K562 (cell line): ENCODE results near the gene ZDHHC1. TPM values are rescaled to one million over a fixed set of nuclear protein-coding genes. Genes with fewer than 3 reads are reported as not detected.

Experiments used
- ATAC-seq: fragments of 200-7000 bp; cut with Tn5 transposase; 3 replicates; pipeline ENCODE4 v1.9.1; 2020; ENCODE audit warnings: moderate library complexity
- BruUV-seq: library from RNA; stranded (reverse); fragments of 400-500 nt; replicated peaks from 2 replicates; lab custom pipeline; 2021; lab: Mats Ljungman, UMichigan
- CTCF ChIA-PET: fragments of 300-600 bp; formaldehyde crosslinking; extraction: SDS; loops from one replicate; lab custom pipeline; 2021; ENCODE audit warnings: low intra/inter-chr PET ratio; lab: Yijun Ruan, JAX
- POLR2A ChIA-PET: fragments of 300-600, 350-650 bp; sonication (Branson Sonifier 250); formaldehyde crosslinking; extraction: SDS; loops from one replicate; lab custom pipeline; 2021; ENCODE audit warnings: antibody characterized with exemption, inconsistent platforms; lab: Yijun Ruan, JAX
- DNase-seq, 4 experiments: peaks; one replicate each; pipeline versions ENCODE4 v3.0.0 to v3.0.0-alpha.2; 2011 to 2018; ENCODE audit warnings: low spot score in 3 of 4, mixed read lengths in 3 of 4; ENCODE audit errors: extremely low read depth in 1 of 4
- FAIRE-seq: peaks from 2 replicates; lab custom pipeline; 2011; peaks lifted over from hg19 to GRCh38; lab: Jason Lieb, UNC
- H2AFZ ChIP-seq: 2 replicates; pipeline ENCODE4 v1.6.0; 2011; ENCODE audit warnings: low read depth, low read length, control low read depth, inconsistent platforms
- H3K27ac ChIP-seq: fragments of 200-600 bp; 3 replicates; pipeline ENCODE4 v1.8.0; 2011; ENCODE audit warnings: low read depth, mild to moderate bottlenecking, control low read depth, inconsistent platforms, low read length, moderate library complexity, mixed read lengths; ENCODE audit errors: extremely low read depth
- H3K27me3 ChIP-seq, 2 experiments: fragments of 300-600 bp in 1 of 2; 2 replicates in 1 of 2; 3 replicates in 1 of 2; pipeline versions ENCODE4 v1.6.0 to v1.8.0; 2011; ENCODE audit warnings: inconsistent platforms in 2 of 2, low read length in 2 of 2, mild to moderate bottlenecking in 1 of 2, mixed read lengths in 1 of 2, moderate library complexity in 1 of 2; ENCODE audit not compliant: control insufficient read depth in 2 of 2, insufficient read depth in 2 of 2
- H3K36me3 ChIP-seq: fragments of 300-600 bp; 3 replicates; pipeline ENCODE4 v1.8.0; 2011; ENCODE audit warnings: mild to moderate bottlenecking, low read length, inconsistent platforms; ENCODE audit not compliant: control insufficient read depth, insufficient read depth
- H3K4me1 ChIP-seq, 2 experiments: fragments of 200-600 bp in 1 of 2; replicated peaks in 1 of 2; 2 replicates in 1 of 2; 3 replicates in 1 of 2; pipeline versions ENCODE4 v1.5.1 to v1.8.0; 2011; ENCODE audit warnings: inconsistent platforms in 2 of 2, low read length in 2 of 2, mild to moderate bottlenecking in 1 of 2, mixed read lengths in 1 of 2, moderate library complexity in 1 of 2; ENCODE audit not compliant: control insufficient read depth in 2 of 2, insufficient read depth in 2 of 2
- H3K4me2 ChIP-seq: 2 replicates; pipeline ENCODE4 v1.6.1; 2011; ENCODE audit warnings: low read length, control low read depth, inconsistent platforms, mixed read lengths; ENCODE audit not compliant: insufficient read depth
- H3K4me3 ChIP-seq: fragments of 200-600 bp; sonication (generic), shearing (Covaris generic); 2 replicates; pipeline ENCODE4 v1.5.1; 2016; ENCODE audit warnings: control low read depth, inconsistent platforms
- H3K79me2 ChIP-seq: fragments of 200-600 bp; 3 replicates; pipeline ENCODE4 v1.8.0; 2011; ENCODE audit warnings: low read length, inconsistent platforms; ENCODE audit not compliant: control insufficient read depth, insufficient read depth
- H3K9ac ChIP-seq, 2 experiments: 2 replicates each; pipeline versions ENCODE4 v1.6.0 to v1.6.1; 2011; ENCODE audit warnings: low read depth in 2 of 2, low read length in 2 of 2, control low read depth in 1 of 2, inconsistent platforms in 1 of 2, mild to moderate bottlenecking in 1 of 2, mixed read lengths in 1 of 2; ENCODE audit not compliant: insufficient read depth in 1 of 2
- H3K9me1 ChIP-seq: one replicate; pipeline ENCODE4 v1.6.0; 2011; ENCODE audit warnings: inconsistent platforms, mild to moderate bottlenecking, low read length, moderate library complexity; ENCODE audit not compliant: control insufficient read depth, insufficient read depth
- H3K9me3 ChIP-seq: replicated peaks from 2 replicates; pipeline ENCODE4 v1.5.1; 2011; ENCODE audit warnings: low read depth, low read length, inconsistent platforms; ENCODE audit not compliant: control insufficient read depth, insufficient read depth
- H4K20me1 ChIP-seq: replicated peaks from 2 replicates; pipeline ENCODE4 v1.6.1; 2011; ENCODE audit warnings: low read length, inconsistent platforms, mixed read lengths; ENCODE audit not compliant: control insufficient read depth, insufficient read depth
- CBX2 ChIP-seq: fragments of 200-600 bp; sonication (generic); IDR thresholded peaks from one replicate; pipeline ENCODE4 v1.6.1; 2012; ENCODE audit warnings: mild to moderate bottlenecking, low read length, inconsistent platforms; ENCODE audit not compliant: insufficient read depth, poor library complexity, severe bottlenecking
- HNRNPLL ChIP-seq: fragments of 200-400 bp; formaldehyde crosslinking; IDR thresholded peaks from 2 replicates; pipeline ENCODE4 v1.6.1; 2017; ENCODE audit warnings: low read length, low read depth, mild to moderate bottlenecking; ENCODE audit not compliant: poor library complexity, severe bottlenecking
- IFI16 ChIP-seq: fragments of 250-450 bp; sonication (Bioruptor Pico); IDR thresholded peaks from 2 replicates; pipeline ENCODE4 v2.1.2; 2022; ENCODE audit warnings: mild to moderate bottlenecking, inconsistent platforms
- MAFK ChIP-seq: IDR thresholded peaks from 2 replicates; pipeline ENCODE4 v1.6.1; 2011; ENCODE audit warnings: low read length, improper control_type of control experiment
- MED1 ChIP-seq: sonication (generic); formaldehyde crosslinking; IDR thresholded peaks from 2 replicates; pipeline ENCODE4 v1.8.1; 2023; ENCODE audit warnings: missing genetic modification reagents, borderline replicate concordance
- MTA1 ChIP-seq: fragments of 450-650 bp; IDR thresholded peaks from 2 replicates; pipeline ENCODE4 v1.6.1; 2017; ENCODE audit warnings: borderline replicate concordance
- POLR2B ChIP-seq: fragments of 450-650 bp; IDR thresholded peaks from 2 replicates; pipeline ENCODE4 v1.6.1; 2018; ENCODE audit warnings: low read depth; ENCODE audit not compliant: partially characterized antibody
- PRPF4 ChIP-seq: fragments of 200-400 bp; formaldehyde crosslinking; IDR thresholded peaks from one replicate; pipeline ENCODE4 v1.6.1; 2017; ENCODE audit warnings: low read length, low read depth, mild to moderate bottlenecking; ENCODE audit not compliant: insufficient read depth, poor library complexity, severe bottlenecking
- RFX1 ChIP-seq: fragments of 450-650 bp; IDR thresholded peaks from 2 replicates; pipeline ENCODE4 v1.6.1; 2016; ENCODE audit warnings: mild to moderate bottlenecking, moderate library complexity
- TRIM24 ChIP-seq, 2 experiments: fragments of 450-650 bp; IDR thresholded peaks; 2 replicates each; pipeline ENCODE4 v1.6.1; 2016
- ZC3H11A ChIP-seq: IDR thresholded peaks from 2 replicates; pipeline ENCODE4 v1.6.1; 2012; ENCODE audit warnings: low read depth, low read length, improper control_type of control experiment
- ZNF134 ChIP-seq: fragments of 250-450 bp; sonication (Bioruptor Pico); conservative IDR thresholded peaks from 2 replicates; pipeline ENCODE4 v1.4.0; 2020
- ZNF143 ChIP-seq: sonication (generic); formaldehyde crosslinking; IDR thresholded peaks from 2 replicates; pipeline ENCODE4 v1.9.0; 2022; ENCODE audit warnings: mild to moderate bottlenecking, missing genetic modification reagents
- WGBS: fragments of 100-300 bp; shearing (Covaris generic); methylation state at CpG from one replicate; pipeline ENCODE4 v1.1.6; 2016; ENCODE audit warnings: low coverage, mixed read lengths; ENCODE audit not compliant: insufficient coverage; ENCODE audit errors: missing lambda C conversion rate; 5-methylcytosine and 5-hydroxymethylcytosine counted together
- in situ Hi-C: fragments of 300-500 bp; cut with MboI; formaldehyde crosslinking; loops from 4 replicates; pipeline ENCODE4 v1.15.0; 2018; ENCODE audit warnings: inconsistent platforms, mixed read lengths
- intact Hi-C: fragments of 100-400 bp; cut with micrococcal nuclease; formaldehyde crosslinking; loops from 2 replicates; pipeline ENCODE4 v1.14.2; 2022
- polyA plus RNA-seq, 8 experiments: library from polyadenylated mRNA; depleted of rRNA in 4 of 8; stranded (reverse) in 5 of 8; unstranded in 3 of 8; fragments of >200 nt; fragmentation: Nextera tagmentation in 2 of 8; fragmentation: Illumina TruSeq in 1 of 8; extraction: Ambion mirVana in 2 of 8; extraction: Trizol in 1 of 8; gene quantifications; 2 replicates each; pipeline versions ENCODE4 v1.2.1 to v1.2.3, GENCODE V29; 2011 to 2014; ENCODE audit warnings: inconsistent platforms in 1 of 8, missing spikeins in 1 of 8
- total RNA-seq, 7 experiments: library from RNA; depleted of rRNA in 6 of 7; stranded (reverse); fragments of >200 nt in 6 of 7; fragmentation: Illumina TruSeq in 2 of 7; extraction: Trizol in 2 of 7; gene quantifications; 2 replicates each; pipeline versions ENCODE4 v1.2.1 to v1.2.3, GENCODE V29; 2011 to 2021; ENCODE audit warnings: low replicate concordance in 1 of 7
- TF ChIP-seq, protein P1 (sequence below): sonication (generic); formaldehyde crosslinking; IDR thresholded peaks from 2 replicates; pipeline ENCODE4 v1.9.0; 2022; ENCODE audit warnings: mild to moderate bottlenecking, missing genetic modification reagents
- TF ChIP-seq, protein P2 (sequence below), 3 experiments: fragments of 200-800 bp in 1 of 3; sonication (Bioruptor generic) in 1 of 3; sonication (generic) in 1 of 3; formaldehyde crosslinking in 1 of 3; IDR thresholded peaks; 2 replicates each; pipeline versions ENCODE4 v1.6.1 to v1.8.0; 2016 to 2022; ENCODE audit warnings: mild to moderate bottlenecking in 2 of 3, missing compliant biosample characterization in 2 of 3, missing genetic modification characterization in 2 of 3, missing genetic modification reagents in 1 of 3
- TF ChIP-seq, protein P3 (sequence below): sonication (generic); formaldehyde crosslinking; IDR thresholded peaks from 2 replicates; pipeline ENCODE4 v1.8.0; 2023; ENCODE audit warnings: mild to moderate bottlenecking, missing genetic modification reagents

The ZDHHC1 gene
- total and polyA plus RNA-seq, 9 of the 15 experiments (the other 6 are each of a cell fraction or from before 2014, with no cell fraction given) = 0.06 to 0.77 (median 0.25) TPM; not detected in 4

GRCh38 chr16:67437513-67437912, 21.2 kb upstream of the ZDHHC1 start:
- TF ChIP-seq ZNF134 (no peak), CBX2 (no peak), MTA1 (no peak), POLR2B (no peak), MED1 (no peak), IFI16 (CRISPR knock-in tag) (no peak), MAFK (no peak), HNRNPLL (no peak), PRPF4 (no peak), TRIM24 (IDR thresholded peaks at IDR 0.05) (no peak), ZC3H11A (no peak), ZNF143 (no peak), RFX1 (no peak)
- TF ChIP-seq, protein P1, sequence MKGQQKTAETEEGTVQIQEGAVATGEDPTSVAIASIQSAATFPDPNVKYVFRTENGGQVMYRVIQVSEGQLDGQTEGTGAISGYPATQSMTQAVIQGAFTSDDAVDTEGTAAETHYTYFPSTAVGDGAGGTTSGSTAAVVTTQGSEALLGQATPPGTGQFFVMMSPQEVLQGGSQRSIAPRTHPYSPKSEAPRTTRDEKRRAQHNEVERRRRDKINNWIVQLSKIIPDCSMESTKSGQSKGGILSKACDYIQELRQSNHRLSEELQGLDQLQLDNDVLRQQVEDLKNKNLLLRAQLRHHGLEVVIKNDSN (CRISPR knock-in tag) = no peak
- TF ChIP-seq, protein P2, sequence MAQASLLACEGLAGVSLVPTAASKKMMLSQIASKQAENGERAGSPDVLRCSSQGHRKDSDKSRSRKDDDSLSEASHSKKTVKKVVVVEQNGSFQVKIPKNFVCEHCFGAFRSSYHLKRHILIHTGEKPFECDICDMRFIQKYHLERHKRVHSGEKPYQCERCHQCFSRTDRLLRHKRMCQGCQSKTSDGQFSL (CRISPR knock-in tag; IDR thresholded peaks at IDR 0.05) = no peak
- TF ChIP-seq, protein P2 (tag; IDR thresholded peaks at IDR 0.05) = no peak
- TF ChIP-seq, protein P3, sequence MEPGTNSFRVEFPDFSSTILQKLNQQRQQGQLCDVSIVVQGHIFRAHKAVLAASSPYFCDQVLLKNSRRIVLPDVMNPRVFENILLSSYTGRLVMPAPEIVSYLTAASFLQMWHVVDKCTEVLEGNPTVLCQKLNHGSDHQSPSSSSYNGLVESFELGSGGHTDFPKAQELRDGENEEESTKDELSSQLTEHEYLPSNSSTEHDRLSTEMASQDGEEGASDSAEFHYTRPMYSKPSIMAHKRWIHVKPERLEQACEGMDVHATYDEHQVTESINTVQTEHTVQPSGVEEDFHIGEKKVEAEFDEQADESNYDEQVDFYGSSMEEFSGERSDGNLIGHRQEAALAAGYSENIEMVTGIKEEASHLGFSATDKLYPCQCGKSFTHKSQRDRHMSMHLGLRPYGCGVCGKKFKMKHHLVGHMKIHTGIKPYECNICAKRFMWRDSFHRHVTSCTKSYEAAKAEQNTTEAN (CRISPR knock-in tag) = no peak
- H3K9ac ChIP-seq = peak overlapping the region in 1 of 2 experiments; percentile 43; a peak in 1 of 4 replicates
- H3K4me2 ChIP-seq = no peak overlapping the region
- H3K4me1 ChIP-seq = peaks cover 0 to 21% of the 10 kb centered on the region in 2 experiments; a peak in 1 of 5 replicates
- ChIA-PET POLR2A (no interaction called here), CTCF (no interaction called here)
- peaks cover 33% of the 10 kb centered on the region; the same call in 2 of the 3 replicates for H3K36me3 ChIP-seq
- H3K79me2 ChIP-seq = no peaks in the 10 kb centered on the region
- no peak for ATAC-seq
- WGBS = 72% methylated on average over 4 of the region's 4 CpGs
- intact Hi-C loops (no loop called here), in situ Hi-C loops (no loop called here)
- no peak overlapping the region for H3K27ac ChIP-seq
- no peaks in the 10 kb centered on the region for H3K9me3 ChIP-seq
- peaks cover 3% of the 10 kb centered on the region for H3K9me1 ChIP-seq
- no peaks in the 10 kb centered on the region for H3K27me3 ChIP-seq
- 0 out of 2 replicates have a peak, but pooled peaks cover 3% of the 10 kb centered on the region for H4K20me1 ChIP-seq
- FAIRE-seq = no peak
- H3K4me3 ChIP-seq = no peak overlapping the region
- H2AFZ ChIP-seq = no peak overlapping the region
- BruUV-seq = no TSS peak
- no peak for DNase-seq
